ENCODE results near the gene CLP1. TPM values are rescaled to one million over a fixed set of nuclear protein-coding genes. Genes with fewer than 3 reads are reported as not detected.

Gene CLP1
- total RNA-seq, 4 donors from 2014 or later: 6.3 to 15.1 (median 7.8) TPM

- Histone ChIP-seq H3K27ac (no peak overlapping the region), H3K4me3 (no peak overlapping the region), H3K36me3 (peaks cover 0 to 21% (median 0%) of the 10 kb centered on the region in 3 donors), H3K9me3 (peaks cover 0 to under 1% (median 0%) of the 10 kb centered on the region in 4 donors), H3K4me1 (no peaks in the 10 kb centered on the region), H3K27me3 (no peaks in the 10 kb centered on the region)
- no peak for TF ChIP-seq EP300 (IDR thresholded peaks at IDR 0.05)
- no peak for TF ChIP-seq POLR2A (IDR thresholded peaks at IDR 0.05)
- TF ChIP-seq CTCF (IDR thresholded peaks at IDR 0.05): no peak
- DNase-seq (ENCODE audit: low spot score in 2 of 2): no peak
- 94 to 100% methylated on average over 2 of the region's 2 CpGs for WGBS, 2 donors
Observed at GRCh38 chr11:57624864-57625263, 32.7 kb upstream of the CLP1 start.

- Histone ChIP-seq H3K27me3 (no peaks in the 10 kb centered on the region), H3K4me3 (no peak overlapping the region), H3K27ac (no peak overlapping the region), H3K36me3 (peaks cover 0 to 8% (median 0%) of the 10 kb centered on the region in 3 donors), H3K4me1 (no peaks in the 10 kb centered on the region), H3K9me3 (no peaks in the 10 kb centered on the region)
- 59 to 64% methylated on average over 1 of the region's 1 CpG for WGBS, 2 donors
- DNase-seq (ENCODE audit: low spot score in 2 of 2): no peak
- TF ChIP-seq POLR2A (IDR thresholded peaks at IDR 0.05): no peak
- TF ChIP-seq CTCF (IDR thresholded peaks at IDR 0.05): no peak
- TF ChIP-seq EP300 (IDR thresholded peaks at IDR 0.05): no peak
Observed at GRCh38 chr11:57626895-57627294, 30.7 kb upstream of the CLP1 start.

GRCh38 chr11:57630171-57630570, 27.4 kb upstream of the CLP1 start:
- Histone ChIP-seq H3K4me1 (no peaks in the 10 kb centered on the region), H3K4me3 (no peak overlapping the region), H3K36me3 (no peaks in the 10 kb centered on the region), H3K9me3 (no peaks in the 10 kb centered on the region), H3K27ac (no peak overlapping the region), H3K27me3 (no peaks in the 10 kb centered on the region)
- TF ChIP-seq EP300 (IDR thresholded peaks at IDR 0.05) (no peak), CTCF (IDR thresholded peaks at IDR 0.05) (no peak), POLR2A (IDR thresholded peaks at IDR 0.05) (no peak)
- 22 to 36% methylated on average over 2 of the region's 2 CpGs for WGBS, 2 donors
- DNase-seq (ENCODE audit: low spot score in 2 of 2): no peak

GRCh38 chr11:57632116-57632515, 25.4 kb upstream of the CLP1 start:
- 36 to 47% methylated on average over 5 of the region's 5 CpGs for WGBS, 2 donors
- TF ChIP-seq CTCF (IDR thresholded peaks at IDR 0.05) (no peak), POLR2A (IDR thresholded peaks at IDR 0.05) (no peak), EP300 (IDR thresholded peaks at IDR 0.05) (no peak)
- Histone ChIP-seq H3K27me3 (no peaks in the 10 kb centered on the region), H3K27ac (no peak overlapping the region), H3K36me3 (no peaks in the 10 kb centered on the region), H3K4me3 (no peak overlapping the region), H3K4me1 (no peaks in the 10 kb centered on the region), H3K9me3 (no peaks in the 10 kb centered on the region)
- no peak for DNase-seq (ENCODE audit: low spot score in 2 of 2)

GRCh38 chr11:57633394-57634070, 24.0 kb upstream of the CLP1 start:
- Histone ChIP-seq H3K9me3 (no peaks in the 10 kb centered on the region), H3K27ac (no peak overlapping the region), H3K27me3 (no peaks in the 10 kb centered on the region), H3K4me1 (peaks cover 0 to 9% (median 0%) of the 10 kb centered on the region in 4 donors), H3K36me3 (no peaks in the 10 kb centered on the region), H3K4me3 (no peak overlapping the region)
- 85 to 86% methylated on average over 6 of the region's 6 CpGs for WGBS, 2 donors
- TF ChIP-seq CTCF (IDR thresholded peaks at IDR 0.05): no peak
- TF ChIP-seq EP300 (IDR thresholded peaks at IDR 0.05): no peak
- no peak for TF ChIP-seq POLR2A (IDR thresholded peaks at IDR 0.05)
- no peak for DNase-seq (ENCODE audit: low spot score in 2 of 2)

Data from tibial nerve (tissue), 4 donors.